Hematopoietic multipotent progenitor cell treated with erythropoietin and hydrocortisone succinate and interleukin-3 and kit ligand, for 4 days (in vitro differentiated cells): ENCODE results near the gene BSN.
A peak's percentile ranks its signal among the peaks of the same experiment; 100 is the strongest.

Source experiments
- DNase-seq: peaks from one replicate; pipeline ENCODE4 v3.0.0-alpha.2; 2015

BSN gene

DNA sequence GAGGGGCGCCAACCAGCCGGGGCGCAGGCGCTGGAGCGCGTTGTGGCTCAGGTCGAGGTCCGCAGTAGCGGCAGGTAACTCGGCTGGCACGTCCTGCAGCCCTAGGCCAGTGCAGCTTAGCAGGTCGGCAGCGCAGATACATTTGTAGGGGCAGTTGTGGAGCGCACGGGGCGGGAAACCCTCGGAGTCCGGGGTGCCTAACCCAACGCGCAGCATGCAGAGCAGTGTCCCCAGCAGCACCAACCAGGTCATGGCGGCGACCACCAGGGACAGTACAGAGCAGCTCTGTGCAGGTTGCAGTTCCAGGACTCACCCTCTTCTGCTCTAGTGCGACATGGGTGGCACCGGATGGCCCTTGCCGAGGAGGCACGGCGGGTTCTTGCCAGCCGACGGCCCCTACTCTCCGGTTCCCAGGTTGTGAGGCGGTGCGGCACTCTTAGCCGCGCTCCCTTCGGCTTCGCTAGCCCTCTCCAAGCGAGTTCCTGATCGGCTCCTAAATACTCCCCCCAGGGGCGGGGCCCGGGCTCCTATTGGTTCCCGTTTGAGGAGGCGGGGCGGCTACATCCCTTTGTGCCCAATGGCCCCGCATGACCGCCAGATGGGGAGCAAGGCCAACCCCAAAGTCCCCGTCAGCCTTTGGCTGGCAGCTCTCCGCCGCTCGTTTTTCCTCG is 165.1 kb downstream of the BSN start, which contains the start of gene AMIGO3:
AMIGO3 (minus strand) TSS at position 471 of the 671 bp plus-strand sequence; CDS start at position 252, 219 bp downstream.
- DNase-seq = peak; percentile 99
